DMS 273 (cell line): Measurements from ENCODE around the gene CA6.
A peak's percentile ranks its signal among the peaks of the same experiment; 100 is the strongest.
"Not testable (repeated sequence)": the region's sequence is repeated elsewhere in the genome, so short reads cannot be mapped to it uniquely, and the experiment has no call there.

Experiments used
- DNase-seq: peaks from one replicate; lab custom pipeline; 2025; ENCODE audit not compliant: unreplicated experiment; lab: John Stamatoyannopoulos, UW

The CA6 gene

GRCh38 chr1:9004031-9004699 is 58.5 kb downstream of the CA6 start:
- DNase-seq: no peak

GRCh38 chr1:9004700-9005394 is 59.2 kb downstream of the CA6 start:
- peak; percentile 77 for DNase-seq

- no peak for DNase-seq
Measured at GRCh38 chr1:9005395-9005708, 59.7 kb downstream of the CA6 start.

- DNase-seq: no peak
Measured at GRCh38 chr1:9006956-9007615, 61.4 kb downstream of the CA6 start.

- DNase-seq: no peak
Measured at GRCh38 chr1:9008236-9008635, 62.6 kb downstream of the CA6 start.

- DNase-seq: peak; percentile 73
Measured at GRCh38 chr1:9009438-9010370, 64.0 kb downstream of the CA6 start.

GRCh38 chr1:9010781-9011323 is 65.2 kb downstream of the CA6 start:
- DNase-seq: no peak

GRCh38 chr1:9013819-9014218 is 68.2 kb downstream of the CA6 start:
- peak; percentile 53 for DNase-seq

- peak; percentile 52 for DNase-seq
Measured at GRCh38 chr1:9014475-9015375, 69.1 kb downstream of the CA6 start.

- DNase-seq: no peak
Measured at GRCh38 chr1:9016455-9016854, 70.8 kb downstream of the CA6 start.

GRCh38 chr1:9018333-9018732 is 72.7 kb downstream of the CA6 start:
- peak; percentile 23 for DNase-seq

GRCh38 chr1:9019896-9020295 is 74.2 kb downstream of the CA6 start:
- DNase-seq: peak; percentile 47

- DNase-seq: peak; percentile 47
Measured at GRCh38 chr1:9020305-9020704, 74.6 kb downstream of the CA6 start.

GRCh38 chr1:9022026-9022738 is 76.5 kb downstream of the CA6 start:
- not testable (repeated sequence) for DNase-seq

GRCh38 chr1:9022773-9023172 is 77.1 kb downstream of the CA6 start:
- DNase-seq: no peak
